Camera-type eye (tissue), 1 donor: Measurements from ENCODE around the gene APOBEC3H. TPM values are rescaled to one million over a fixed set of nuclear protein-coding genes. Genes with fewer than 3 reads are reported as not detected.

Source experiments
- total RNA-seq: library from RNA; depleted of rRNA; stranded (reverse); fragments of >200 nt; gene quantifications from one replicate; pipeline ENCODE4 v1.2.3, GENCODE V29; 2014

The APOBEC3H gene
- total RNA-seq = not detected

DNA sequence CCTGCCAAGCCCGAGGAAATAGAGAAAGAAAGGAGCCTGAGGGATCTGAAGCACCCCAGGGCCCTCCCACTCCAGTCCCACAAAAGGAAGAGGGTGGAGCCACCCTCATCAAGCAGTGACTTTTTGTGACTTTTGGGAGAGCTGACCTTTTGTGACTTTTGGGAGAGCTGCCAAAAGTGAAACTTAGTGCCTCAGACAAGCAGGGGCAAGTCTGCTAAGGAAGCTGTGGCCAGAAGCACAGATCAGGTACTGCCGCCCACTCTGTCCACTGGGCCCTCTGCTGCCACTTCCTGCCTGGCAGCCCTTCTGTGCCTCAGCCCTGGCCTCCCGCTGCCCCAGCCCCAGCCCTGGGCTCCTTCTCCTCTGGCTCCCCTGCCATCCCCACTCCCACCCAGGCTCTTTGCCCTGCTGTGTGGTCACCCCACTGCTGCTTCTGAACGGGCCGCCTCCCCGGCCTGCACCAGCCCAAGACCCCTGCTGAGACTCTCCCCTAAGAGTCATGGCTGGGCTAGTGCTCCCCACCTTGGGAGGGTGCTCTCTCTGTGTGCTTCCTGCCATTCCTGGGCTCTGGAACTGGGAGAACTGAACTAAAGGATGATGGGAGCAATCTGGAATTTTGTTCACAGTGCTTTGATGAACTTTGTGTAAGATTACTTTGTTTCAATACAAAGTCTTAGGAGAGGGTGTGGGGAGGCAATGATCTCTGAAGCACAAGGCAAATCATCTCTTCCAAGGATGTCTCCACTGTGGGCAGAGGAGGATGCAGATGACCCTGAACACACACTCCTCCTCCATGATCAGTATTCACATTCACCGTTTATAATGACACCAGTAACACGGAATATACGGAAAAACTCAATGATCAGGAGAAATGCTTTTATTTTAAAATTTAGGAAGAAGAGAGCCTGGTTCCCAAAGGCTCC is at the start of gene APOBEC3H:
APOBEC3H (plus strand) TSS at position 147 of the 923 bp plus-strand sequence. CDS start 3,035 bp downstream, outside the sequence.

GRCh38 chr22:39077026-39077840 is 19.8 kb upstream of the APOBEC3H start, which contains the start of gene APOBEC3G:
Gene APOBEC3G, plus strand, starts transcription at chr22:39077275. Its CDS starts 87 bp downstream, at chr22:39077362.

GRCh38 chr22:39152511-39153219 is 55.6 kb downstream of the APOBEC3H start, which contains the start of gene CBX7:
Gene CBX7, minus strand, starts transcription at chr22:39152680. Its CDS starts 236 bp downstream, at chr22:39152444.

Other genes with a start within 250 kb of the APOBEC3H start
- 43.9 TPM for gene CBX6, start 225.0 kb upstream of the APOBEC3H start, total RNA-seq
- 5.4 TPM for gene APOBEC3A, start 139.6 kb upstream of the APOBEC3H start, total RNA-seq
- 1.8 TPM for gene APOBEC3B, start 114.9 kb upstream of the APOBEC3H start, total RNA-seq
- gene APOBEC3C, start 83.0 kb upstream of the APOBEC3H start, total RNA-seq = 4.5 TPM
- gene APOBEC3D, start 76.1 kb upstream of the APOBEC3H start, total RNA-seq = 0.49 TPM
- gene APOBEC3F, start 56.4 kb upstream of the APOBEC3H start, total RNA-seq = 2.4 TPM
- 6.5 TPM for gene APOBEC3G, start 20.0 kb upstream of the APOBEC3H start, total RNA-seq
- 27.4 TPM for gene CBX7, start 55.4 kb downstream of the APOBEC3H start, total RNA-seq
- 10.4 TPM for gene PDGFB, start 147.7 kb downstream of the APOBEC3H start, total RNA-seq
- 1,828 TPM for gene RPL3, start 222.4 kb downstream of the APOBEC3H start, total RNA-seq